Measurements from ENCODE around the gene PRC1.

The PRC1 gene

GRCh38 chr15:90947577-90948357 is 46.6 kb downstream of the PRC1 start:
- TF ChIP-seq CTCF (IDR thresholded peaks at IDR 0.05; ENCODE audit: insufficient read depth, missing control alignments), result no peak
- DNase-seq (ENCODE audit: insufficient read length, low spot score), result no peak
- FAIRE-seq, result no peak

GRCh38 chr15:90946941-90947576 is 47.3 kb downstream of the PRC1 start:
- no peak for TF ChIP-seq CTCF (IDR thresholded peaks at IDR 0.05; ENCODE audit: insufficient read depth, missing control alignments)
- DNase-seq (ENCODE audit: insufficient read length, low spot score) (no peak), FAIRE-seq (no peak)

DNA sequence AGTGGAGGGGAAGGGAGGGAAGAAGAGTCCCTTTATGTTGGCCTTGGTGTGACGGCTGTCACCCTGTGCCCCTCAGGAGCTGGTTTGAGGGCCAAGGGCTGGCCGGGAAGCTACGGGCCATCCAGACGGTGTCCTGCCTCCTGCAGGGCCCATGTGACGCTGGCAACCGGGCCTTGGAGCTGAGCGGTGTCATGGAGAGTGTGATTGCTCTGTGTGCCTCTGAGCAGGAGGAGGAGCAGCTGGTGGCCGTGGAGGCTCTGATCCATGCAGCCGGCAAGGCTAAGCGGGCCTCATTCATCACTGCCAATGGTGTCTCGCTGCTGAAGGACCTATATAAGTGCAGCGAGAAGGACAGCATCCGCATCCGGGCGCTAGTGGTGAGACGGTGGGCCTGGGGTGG is 47.8 kb downstream of the PRC1 start:
- no peak for TF ChIP-seq CTCF (IDR thresholded peaks at IDR 0.05; ENCODE audit: insufficient read depth, missing control alignments)
- no peak for FAIRE-seq

DNA sequence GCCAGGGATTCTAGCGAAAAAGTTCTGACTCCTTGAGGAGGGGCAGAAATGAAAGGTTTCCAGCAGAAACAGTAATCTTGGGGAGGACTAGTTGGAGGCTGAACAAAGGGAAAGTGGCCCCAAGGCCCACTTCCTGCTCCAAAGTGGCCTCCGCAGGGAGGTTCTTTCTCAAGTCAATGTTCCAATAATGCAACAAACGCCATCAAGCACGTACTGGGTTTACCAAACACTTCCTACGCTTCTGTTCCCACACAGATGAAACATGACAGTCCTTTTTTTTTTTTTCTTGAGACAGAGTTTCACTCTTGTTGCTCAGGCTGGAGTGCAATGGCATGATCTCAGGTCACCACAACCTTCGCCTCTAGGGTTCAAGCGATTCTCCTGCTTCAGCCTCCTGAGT is 49.2 kb downstream of the PRC1 start:
- FAIRE-seq (no peak), DNase-seq (ENCODE audit: insufficient read length, low spot score) (no peak)
- no peak for TF ChIP-seq CTCF (IDR thresholded peaks at IDR 0.05; ENCODE audit: insufficient read depth, missing control alignments)

More for the DNA sequence above, 47.8 kb downstream of the PRC1 start:
- DNase-seq (ENCODE audit: insufficient read length, low spot score), result no peak

DNA sequence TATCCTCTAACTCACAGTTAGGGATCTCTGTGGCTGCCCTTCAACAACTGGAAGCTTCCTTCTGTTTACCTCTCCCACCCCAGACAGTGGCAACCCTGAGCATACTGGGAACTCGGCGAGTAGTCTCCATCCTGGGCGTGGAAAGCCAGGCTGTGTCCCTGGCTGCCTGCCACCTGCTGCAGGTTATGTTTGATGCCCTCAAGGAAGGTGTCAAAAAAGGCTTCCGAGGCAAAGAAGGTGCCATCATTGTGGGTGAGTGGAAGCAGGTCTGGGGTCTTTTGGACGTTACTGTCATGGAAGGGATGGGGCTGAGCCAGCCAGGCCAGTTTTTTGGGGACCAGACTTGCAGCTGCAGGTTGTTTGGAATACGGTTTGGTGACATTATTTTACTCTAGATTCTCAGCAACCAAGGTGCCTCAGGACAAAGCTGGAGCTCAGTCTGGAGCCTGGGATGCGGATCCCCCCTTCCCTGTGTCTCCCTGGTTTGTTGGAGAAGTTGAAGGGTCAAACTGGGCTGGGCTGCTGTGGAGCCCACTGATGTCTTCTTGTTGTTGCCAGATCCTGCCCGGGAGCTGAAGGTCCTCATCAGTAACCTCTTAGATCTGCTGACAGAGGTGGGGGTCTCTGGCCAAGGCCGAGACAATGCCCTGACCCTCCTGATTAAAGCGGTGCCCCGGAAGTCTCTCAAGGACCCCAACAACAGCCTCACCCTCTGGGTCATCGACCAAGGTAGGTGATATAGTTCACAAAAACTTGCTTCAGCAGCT is 51.8 kb downstream of the PRC1 start:
- DNase-seq (ENCODE audit: insufficient read length, low spot score) (no peak), FAIRE-seq (no peak)
- TF ChIP-seq CTCF (IDR thresholded peaks at IDR 0.05; ENCODE audit: insufficient read depth, missing control alignments), result no peak

- no peak for TF ChIP-seq CTCF (IDR thresholded peaks at IDR 0.05; ENCODE audit: insufficient read depth, missing control alignments)
- FAIRE-seq (no peak), DNase-seq (ENCODE audit: insufficient read length, low spot score) (no peak)
Observed at GRCh38 chr15:90941038-90941437, 53.3 kb downstream of the PRC1 start.
